Thyroid gland (tissue), 4 donors: ENCODE data around the gene ADGRF1.

Experiments used
- CTCF ChIP-seq, 6 experiments: fragments of 200-600 bp in 3 of 6; fragments of 450-650 bp in 3 of 6; sonication (generic) in 3 of 6; IDR thresholded peaks; one replicate each; pipeline ENCODE4 v1.5.1; 2016 to 2019; ENCODE audit warnings: antibody characterized with exemption in 6 of 6, mild to moderate bottlenecking in 2 of 6, inconsistent platforms in 1 of 6, moderate library complexity in 1 of 6
- POLR2A ChIP-seq, 2 donors: fragments of 450-650 bp; IDR thresholded peaks; one replicate each; pipeline ENCODE4 v1.6.1; 2017; ENCODE audit warnings: antibody characterized with exemption in 2 of 2, mild to moderate bottlenecking in 2 of 2, moderate library complexity in 1 of 2

- TF ChIP-seq CTCF (IDR thresholded peaks at IDR 0.05): no peak
- TF ChIP-seq POLR2A (IDR thresholded peaks at IDR 0.05): peak in 1 of 2 donors; percentile 17
Measured at GRCh38 chr6:47034926-47035325, 7.2 kb downstream of the ADGRF1 start.
